ENCODE data around the gene ZNF618. TPM values are rescaled to one million over a fixed set of nuclear protein-coding genes. Genes with fewer than 3 reads are reported as not detected.

Gene ZNF618
- total and polyA plus RNA-seq, 8 donors, result 5.1 to 14.0 (median 8.1) TPM

DNA sequence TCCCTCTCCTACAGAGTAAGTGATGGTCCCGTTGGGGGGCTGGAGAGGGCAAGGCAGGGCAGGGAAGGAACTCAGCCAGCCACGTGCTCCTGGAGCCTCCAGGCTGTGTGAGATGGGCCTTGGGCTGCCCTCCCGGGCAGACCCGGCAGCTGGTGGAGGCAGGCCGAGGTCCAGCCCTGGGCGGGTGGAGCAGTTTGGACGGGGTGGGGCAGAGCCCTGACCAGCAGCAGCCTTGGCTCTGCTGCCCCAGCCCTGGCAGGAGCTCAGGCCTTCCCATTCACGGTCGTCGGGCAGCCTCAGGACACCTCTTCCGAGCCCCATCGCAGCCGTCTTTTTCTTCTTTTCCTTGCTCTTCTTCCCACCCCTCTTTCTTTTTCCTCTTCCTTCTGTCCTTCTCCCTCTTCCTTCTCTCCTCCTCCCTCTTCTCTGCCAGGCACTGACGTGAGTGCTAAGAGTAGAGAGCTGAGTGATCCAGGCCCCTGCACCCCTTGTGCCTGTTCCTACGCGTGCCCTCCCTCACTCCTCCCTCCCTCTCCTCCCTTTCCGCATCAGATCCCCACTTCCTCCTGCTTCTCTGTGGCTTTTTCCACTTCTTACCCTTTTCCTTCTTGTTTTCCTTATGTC lies 159.2 kb downstream of the ZNF618 start:
- 94 to 95% methylated on average over 16 to 17 of the region's 17 CpGs for WGBS, 2 donors
- TF ChIP-seq, protein P1, sequence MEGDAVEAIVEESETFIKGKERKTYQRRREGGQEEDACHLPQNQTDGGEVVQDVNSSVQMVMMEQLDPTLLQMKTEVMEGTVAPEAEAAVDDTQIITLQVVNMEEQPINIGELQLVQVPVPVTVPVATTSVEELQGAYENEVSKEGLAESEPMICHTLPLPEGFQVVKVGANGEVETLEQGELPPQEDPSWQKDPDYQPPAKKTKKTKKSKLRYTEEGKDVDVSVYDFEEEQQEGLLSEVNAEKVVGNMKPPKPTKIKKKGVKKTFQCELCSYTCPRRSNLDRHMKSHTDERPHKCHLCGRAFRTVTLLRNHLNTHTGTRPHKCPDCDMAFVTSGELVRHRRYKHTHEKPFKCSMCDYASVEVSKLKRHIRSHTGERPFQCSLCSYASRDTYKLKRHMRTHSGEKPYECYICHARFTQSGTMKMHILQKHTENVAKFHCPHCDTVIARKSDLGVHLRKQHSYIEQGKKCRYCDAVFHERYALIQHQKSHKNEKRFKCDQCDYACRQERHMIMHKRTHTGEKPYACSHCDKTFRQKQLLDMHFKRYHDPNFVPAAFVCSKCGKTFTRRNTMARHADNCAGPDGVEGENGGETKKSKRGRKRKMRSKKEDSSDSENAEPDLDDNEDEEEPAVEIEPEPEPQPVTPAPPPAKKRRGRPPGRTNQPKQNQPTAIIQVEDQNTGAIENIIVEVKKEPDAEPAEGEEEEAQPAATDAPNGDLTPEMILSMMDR (IDR thresholded peaks at IDR 0.05), result no peak
- FAIRE-seq, result no peak
- Histone ChIP-seq H3K27me3 (no peaks in the 10 kb centered on the region), H3K4me1 (no peaks in the 10 kb centered on the region), H3K36me3 (peaks cover 0 to 18% (median 10%) of the 10 kb centered on the region in 3 donors), H3K9me3 (no peaks in the 10 kb centered on the region), H3K4me3 (no peak overlapping the region), H3K27ac (no peak overlapping the region)
- DNase-seq, result peak in 1 of 6 donors; percentile 45
- ATAC-seq, result no peak
- intact Hi-C loops (cut with DNase I), result no loop called here

DNA sequence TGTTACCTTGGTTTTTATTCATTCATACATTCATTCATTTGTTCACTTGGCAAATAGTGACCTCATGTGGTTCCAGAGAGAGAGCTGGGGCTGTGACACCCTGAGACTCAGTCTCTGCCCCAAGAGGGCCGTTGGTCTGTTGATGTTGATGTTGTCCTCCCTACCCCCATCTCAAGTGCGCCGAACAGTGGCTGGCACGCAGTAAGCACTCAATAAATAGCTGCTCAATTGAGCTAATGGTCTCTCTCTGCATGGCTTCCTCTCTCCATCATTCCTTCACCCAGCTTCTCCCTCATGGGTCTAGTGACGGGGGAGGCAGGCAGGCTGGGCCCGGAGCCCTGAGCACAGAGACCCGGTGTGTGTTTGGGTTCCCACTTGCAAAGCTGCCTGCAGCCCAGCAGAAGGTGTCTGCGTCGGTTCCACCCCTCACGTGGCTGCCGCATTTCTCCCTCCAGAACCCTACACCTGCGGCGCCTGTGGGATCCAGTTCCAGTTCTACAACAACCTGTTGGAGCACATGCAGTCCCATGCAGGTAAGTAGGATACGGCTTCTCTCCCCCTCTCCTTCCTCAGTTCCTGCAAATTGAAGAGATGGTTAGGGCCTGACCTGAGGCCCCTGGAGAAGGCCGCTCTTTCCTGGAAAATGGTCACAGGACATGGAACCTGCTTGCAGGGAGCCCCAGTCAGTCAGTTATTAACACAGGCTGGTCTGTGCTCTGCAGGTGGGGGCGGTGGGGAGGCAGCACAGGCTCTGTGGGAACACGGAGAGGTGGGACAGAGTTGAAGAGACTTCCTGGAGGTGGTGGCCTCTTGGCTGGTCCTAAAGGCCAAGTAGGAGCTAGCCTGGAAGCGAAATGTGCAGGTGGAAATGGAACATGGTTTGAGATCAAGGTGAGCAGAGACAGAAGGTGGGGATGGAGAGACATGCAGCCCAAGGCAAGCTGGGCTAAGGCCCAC lies 160.0 kb downstream of the ZNF618 start:
- H3K9me3 ChIP-seq, result no peaks in the 10 kb centered on the region
- TF ChIP-seq, protein P1 (IDR thresholded peaks at IDR 0.05), result no peak
- FAIRE-seq (no peak), DNase-seq (peak in 1 of 6 donors; percentile 35), ATAC-seq (no peak)
- H3K36me3 ChIP-seq, result peaks cover 0 to 18% (median 10%) of the 10 kb centered on the region in 3 donors
- H3K4me1 ChIP-seq, result no peaks in the 10 kb centered on the region
- 96 to 97% methylated on average over 18 of the region's 18 CpGs for WGBS, 2 donors
- no peak overlapping the region for H3K27ac ChIP-seq
- intact Hi-C loops (cut with DNase I), result no loop called here
- no peak overlapping the region for H3K4me3 ChIP-seq
- no peaks in the 10 kb centered on the region for H3K27me3 ChIP-seq

DNA sequence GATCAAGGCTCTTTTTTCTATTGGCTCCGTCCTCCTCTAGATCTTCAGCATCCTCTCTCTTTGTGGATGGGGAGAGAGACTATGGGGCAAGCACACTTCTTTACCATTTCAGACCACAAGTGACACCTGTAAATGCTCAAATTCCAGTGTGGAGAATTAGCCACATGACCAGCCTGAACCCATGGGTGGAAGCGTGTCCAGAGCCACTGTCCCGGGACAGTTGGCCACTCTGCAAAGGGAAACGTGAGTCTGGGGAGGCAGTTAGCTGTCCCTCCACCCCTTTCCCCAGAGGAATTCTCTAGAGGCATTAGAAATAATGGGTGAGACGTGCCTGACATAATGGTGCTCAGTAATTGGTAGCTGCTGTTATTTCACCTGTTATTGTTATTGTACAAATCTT lies 161.1 kb downstream of the ZNF618 start:
- no peak overlapping the region for H3K27ac ChIP-seq
- peaks cover 0 to 18% (median 10%) of the 10 kb centered on the region in 3 donors for H3K36me3 ChIP-seq
- no peak overlapping the region for H3K4me3 ChIP-seq
- no peaks in the 10 kb centered on the region for H3K9me3 ChIP-seq
- no peaks in the 10 kb centered on the region for H3K4me1 ChIP-seq
- 84 to 87% methylated on average over 5 of the region's 5 CpGs for WGBS, 2 donors
- no peaks in the 10 kb centered on the region for H3K27me3 ChIP-seq
- FAIRE-seq (no peak), ATAC-seq (no peak), DNase-seq (no peak)
- intact Hi-C loops (cut with DNase I), result no loop called here
- TF ChIP-seq, protein P1 (IDR thresholded peaks at IDR 0.05), result no peak

DNA sequence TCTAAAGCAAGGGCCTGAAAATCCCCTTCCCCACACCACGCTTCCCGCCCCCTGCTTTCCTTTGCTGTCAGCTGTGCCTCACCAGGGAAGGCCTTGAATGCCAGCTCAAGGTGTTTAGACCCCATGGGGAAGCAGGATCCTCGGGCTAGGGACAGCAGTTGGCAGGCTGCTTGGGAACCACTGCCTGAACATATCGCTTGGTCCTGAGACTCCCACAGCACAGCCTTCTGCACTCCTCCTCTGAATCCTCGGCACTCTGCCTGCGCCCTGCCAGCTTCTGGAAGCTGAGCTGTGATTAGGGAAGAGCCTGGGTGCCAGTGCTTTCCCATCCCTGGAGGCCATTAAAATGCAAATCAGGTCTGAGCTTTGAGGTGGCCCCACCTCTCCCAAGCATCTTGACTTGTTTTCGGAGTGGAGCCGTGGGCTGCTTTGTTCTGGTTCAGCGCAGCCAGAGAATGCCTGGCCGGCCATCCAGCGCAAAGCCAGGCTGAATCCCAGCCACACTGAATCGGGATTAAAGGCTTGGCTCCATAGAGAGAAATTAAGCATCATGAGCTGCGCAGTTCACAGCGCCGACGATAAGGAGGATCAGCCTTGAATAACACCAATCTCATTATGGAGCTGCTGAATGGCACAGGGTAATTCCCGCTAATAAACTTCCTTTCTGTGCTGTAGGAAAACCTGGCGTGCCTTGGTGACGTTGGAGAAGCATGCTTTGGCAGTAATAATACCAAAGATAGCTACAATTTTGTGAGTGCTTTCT lies 162.0 kb downstream of the ZNF618 start:
- peak in 1 of 6 donors; percentile 46 for DNase-seq
- H3K36me3 ChIP-seq, result peaks cover 0 to 19% (median 10%) of the 10 kb centered on the region in 3 donors

More for the DNA sequence above, 162.0 kb downstream of the ZNF618 start:
- Histone ChIP-seq H3K9me3 (no peaks in the 10 kb centered on the region), H3K27ac (no peak overlapping the region), H3K27me3 (no peaks in the 10 kb centered on the region), H3K4me3 (no peak overlapping the region), H3K4me1 (no peaks in the 10 kb centered on the region)
- TF ChIP-seq, protein P1 (IDR thresholded peaks at IDR 0.05), result no peak
- 86 to 89% methylated on average over 19 of the region's 19 CpGs for WGBS, 2 donors
- FAIRE-seq, result no peak
- intact Hi-C loops (cut with DNase I), result no loop called here
- no peak for ATAC-seq
